Choroid plexus epithelial cell (primary cell): Measurements from ENCODE around the gene ARHGAP26.

ENCODE experiments used
- DNase-seq: peaks from one replicate; pipeline ENCODE4 v3.0.0-alpha.2; 2010; ENCODE audit warnings: low read depth
- H3K4me3 ChIP-seq: 2 replicates; pipeline ENCODE4 v1.5.1; 2011; ENCODE audit warnings: low read depth, mild to moderate bottlenecking, control low read depth, low read length, moderate library complexity
- CTCF ChIP-seq: conservative IDR thresholded peaks from 2 replicates; pipeline ENCODE4 v1.5.1; 2011; ENCODE audit warnings: low read depth, mild to moderate bottlenecking, control low read depth, inconsistent platforms, low read length, moderate library complexity

ARHGAP26 gene

GRCh38 chr5:142833517-142834449 lies 63.6 kb downstream of the ARHGAP26 start:
- no peak overlapping the region for H3K4me3 ChIP-seq
- DNase-seq: no peak
- no peak for TF ChIP-seq CTCF

GRCh38 chr5:142834504-142834903 lies 64.3 kb downstream of the ARHGAP26 start:
- DNase-seq: no peak
- TF ChIP-seq CTCF: no peak
- no peak overlapping the region for H3K4me3 ChIP-seq

- DNase-seq: no peak
- TF ChIP-seq CTCF: no peak
- no peak overlapping the region for H3K4me3 ChIP-seq
These were observed 65.4 kb downstream of the ARHGAP26 start for GRCh38 chr5:142835540-142835939.

- no peak for TF ChIP-seq CTCF
- H3K4me3 ChIP-seq: no peak overlapping the region
- no peak for DNase-seq
These were observed 65.9 kb downstream of the ARHGAP26 start for GRCh38 chr5:142836048-142836447.

- no peak for DNase-seq
- H3K4me3 ChIP-seq: no peak overlapping the region
- no peak for TF ChIP-seq CTCF
These were observed 67.0 kb downstream of the ARHGAP26 start for GRCh38 chr5:142837081-142837725.

- TF ChIP-seq CTCF: no peak
- H3K4me3 ChIP-seq: no peak overlapping the region
- no peak for DNase-seq
These were observed 68.7 kb downstream of the ARHGAP26 start for GRCh38 chr5:142838845-142839244.
